SK-N-DZ (cell line): ENCODE measurements around the gene CALR3.
"Not testable (repeated sequence)": the region's sequence is repeated elsewhere in the genome, so short reads cannot be mapped to it uniquely, and the experiment has no call there.

Source experiments
- DNase-seq: peaks from one replicate; pipeline ENCODE4 v3.0.0-alpha.2; 2015; ENCODE audit warnings: low spot score

Gene CALR3

DNA sequence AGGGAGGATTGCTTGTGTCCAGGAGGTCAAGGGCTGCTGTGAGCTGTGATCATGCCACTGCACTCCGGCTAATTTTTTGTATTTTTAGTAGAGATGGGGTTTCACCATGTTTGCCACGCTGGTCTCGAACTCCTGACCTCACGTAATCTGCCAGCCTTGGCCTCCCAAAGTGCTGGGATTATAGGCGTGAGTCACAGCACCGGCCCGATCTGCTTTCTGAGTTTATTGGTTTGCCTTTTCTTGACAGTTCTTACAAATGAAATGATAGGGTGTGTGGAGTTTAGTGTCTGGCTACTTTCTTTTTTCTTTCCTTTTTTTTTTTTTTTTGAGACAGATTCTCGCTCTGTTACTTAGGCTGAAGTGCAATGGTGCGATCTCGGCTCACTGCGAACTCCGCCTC, 1.1 kb upstream of the CALR3 start:
- DNase-seq, result no peak

DNA sequence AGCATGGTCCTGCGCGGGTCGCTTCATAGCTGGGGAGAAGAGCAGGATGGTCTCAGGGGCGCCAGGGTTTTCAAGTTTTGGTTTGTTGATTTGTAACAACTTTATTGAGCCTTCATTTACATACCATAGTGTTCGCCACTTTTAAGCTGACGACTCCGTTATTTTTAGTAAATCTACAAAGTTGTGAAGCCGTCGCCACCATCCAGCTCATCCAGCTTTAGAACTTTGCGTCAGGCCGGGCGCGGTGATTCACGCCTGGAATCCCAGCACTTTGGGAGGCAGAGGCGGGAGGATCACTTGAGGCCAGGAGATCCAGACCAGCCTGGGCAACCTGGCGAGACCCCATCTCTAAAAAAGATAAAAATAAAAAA, 631 bp upstream of the CALR3 start:
- no peak for DNase-seq

DNA sequence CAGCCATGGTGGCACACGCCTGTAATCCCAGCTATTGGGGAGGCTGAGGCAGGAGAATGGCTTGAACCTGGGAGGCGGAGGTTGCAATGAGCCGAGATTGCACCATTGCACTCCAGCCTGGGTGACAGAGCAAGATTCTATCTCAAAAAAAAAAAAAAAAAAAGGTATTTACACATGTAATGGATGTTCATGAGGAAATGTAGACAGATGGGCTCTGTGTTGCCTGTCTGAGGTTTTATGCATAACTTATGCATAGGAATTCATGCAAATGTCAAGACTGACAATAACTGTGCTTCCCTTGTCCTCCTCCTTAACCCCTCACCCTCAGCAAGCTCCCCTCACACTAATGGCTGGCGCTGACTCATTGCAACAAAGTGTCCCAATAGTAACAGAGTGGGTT, 9.5 kb downstream of the CALR3 start:
- not testable (repeated sequence) for DNase-seq

DNA sequence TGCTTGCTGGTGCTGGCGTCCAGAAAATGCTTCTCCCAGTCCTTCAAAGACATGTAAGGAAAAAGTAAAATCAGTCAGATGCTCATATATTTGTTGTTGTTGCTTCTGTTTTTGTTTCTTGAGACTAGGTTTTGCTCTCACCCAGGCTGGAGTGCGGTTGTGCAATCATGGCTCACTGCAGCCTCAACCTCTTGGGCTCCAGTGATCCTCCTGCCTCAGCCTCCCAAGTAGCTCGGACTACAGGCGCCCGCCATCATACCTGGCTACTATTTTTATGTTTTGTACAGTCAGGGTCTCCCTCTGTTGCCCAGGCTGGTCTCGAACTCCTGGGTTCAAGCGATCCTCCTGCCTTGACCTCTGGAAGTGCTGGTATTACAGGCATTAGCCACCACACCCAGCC, 13.2 kb downstream of the CALR3 start:
- DNase-seq, result no peak

DNA sequence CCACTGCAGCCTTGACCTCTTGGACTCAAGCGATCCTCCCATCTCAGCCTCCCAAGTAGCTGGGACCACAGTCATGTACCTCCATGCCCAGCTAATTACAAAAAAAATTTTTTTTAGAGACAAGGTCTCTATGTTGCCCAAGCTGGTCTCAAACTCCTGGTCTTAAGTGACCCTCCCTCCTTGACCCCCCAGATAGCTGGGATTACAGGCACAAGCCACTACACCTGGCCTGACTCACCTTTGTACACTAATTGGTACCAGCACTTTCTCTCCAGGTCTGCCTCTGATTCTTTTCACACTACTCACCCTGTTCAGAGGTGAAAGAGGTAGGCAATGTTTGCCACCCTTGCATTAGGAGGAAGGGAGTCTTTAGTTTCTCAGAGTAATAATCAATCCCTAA, 18.7 kb downstream of the CALR3 start:
- no peak for DNase-seq

DNA sequence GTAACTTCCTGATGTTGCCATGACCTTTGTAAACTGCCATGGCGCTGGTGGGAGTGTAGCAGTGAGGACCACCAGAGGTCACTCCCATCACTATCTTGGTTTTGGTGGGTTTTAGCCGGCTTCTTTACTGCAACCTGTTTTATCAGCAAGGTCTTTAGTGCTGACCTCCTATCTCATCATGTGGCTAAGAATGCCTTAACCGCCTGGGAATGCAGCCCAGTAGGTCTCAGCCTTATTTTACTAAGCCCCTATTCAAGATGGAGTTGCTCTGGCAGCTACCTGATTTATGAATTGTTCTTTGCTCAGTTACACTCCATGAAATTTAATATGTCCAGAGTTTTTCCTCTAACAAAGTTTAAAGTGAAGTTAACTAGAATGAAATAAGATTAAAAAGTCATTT, 19.6 kb downstream of the CALR3 start:
- DNase-seq, result peak; percentile 26

DNA sequence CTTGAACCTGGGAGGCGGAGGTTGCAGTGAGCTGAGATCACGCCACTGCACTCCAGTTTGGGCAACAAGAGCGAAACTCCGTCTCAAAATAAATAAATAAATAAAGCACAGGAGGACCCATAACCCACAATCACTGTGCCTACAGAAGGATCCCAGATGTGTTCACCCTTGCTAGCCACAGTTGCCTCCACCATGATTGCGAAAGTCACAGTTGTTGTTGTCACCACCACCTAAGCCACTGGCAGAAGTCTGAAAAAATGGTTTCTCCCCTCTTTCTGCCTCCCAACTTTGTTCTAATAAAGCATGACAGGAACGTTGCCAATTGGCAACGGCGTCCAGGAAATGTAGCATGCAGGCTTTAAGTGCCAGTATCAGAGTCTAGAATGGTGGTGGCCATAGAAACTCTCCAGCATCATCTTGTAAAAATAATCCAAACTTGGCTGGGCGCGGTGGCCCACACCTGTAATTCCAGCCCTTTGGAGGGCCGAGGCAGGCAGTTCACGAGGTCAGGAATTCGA, 22.0 kb downstream of the CALR3 start:
- no peak for DNase-seq

DNA sequence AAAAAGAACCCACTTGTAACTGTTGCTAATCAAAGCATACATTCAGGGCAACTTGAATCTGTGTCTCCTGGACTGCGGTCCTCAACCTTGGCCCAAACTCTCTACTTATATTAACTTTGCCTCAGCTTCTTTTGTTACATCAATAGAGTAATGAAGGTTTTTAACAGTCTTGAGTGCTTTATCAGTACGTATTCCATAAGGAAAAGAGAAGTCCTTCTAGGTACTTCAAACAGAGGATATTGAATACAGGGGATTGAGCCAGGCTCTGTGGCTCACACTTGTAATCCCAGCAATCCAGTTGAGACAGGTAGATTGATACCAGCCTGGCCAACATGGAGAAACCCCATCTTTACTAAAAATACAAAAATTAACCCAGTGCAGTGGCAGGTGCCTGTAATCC, 23.0 kb downstream of the CALR3 start:
- no peak for DNase-seq

DNA sequence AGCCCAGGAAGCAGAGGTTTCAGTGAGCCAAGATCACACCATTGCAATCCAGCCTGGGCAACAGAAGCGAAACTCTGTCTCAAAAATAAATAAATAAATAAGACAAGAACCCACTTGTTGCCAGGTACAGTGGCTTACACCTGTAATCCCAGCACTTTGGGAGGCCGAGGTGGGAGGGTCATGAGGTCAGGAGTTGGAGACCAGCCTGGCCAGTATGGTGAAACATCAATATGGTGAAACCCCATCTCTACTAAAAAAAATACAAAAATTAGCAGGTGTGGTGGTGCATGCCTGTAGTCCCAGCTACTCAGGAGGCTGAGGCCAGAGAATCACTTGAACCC, 23.4 kb downstream of the CALR3 start:
- not testable (repeated sequence) for DNase-seq

DNA sequence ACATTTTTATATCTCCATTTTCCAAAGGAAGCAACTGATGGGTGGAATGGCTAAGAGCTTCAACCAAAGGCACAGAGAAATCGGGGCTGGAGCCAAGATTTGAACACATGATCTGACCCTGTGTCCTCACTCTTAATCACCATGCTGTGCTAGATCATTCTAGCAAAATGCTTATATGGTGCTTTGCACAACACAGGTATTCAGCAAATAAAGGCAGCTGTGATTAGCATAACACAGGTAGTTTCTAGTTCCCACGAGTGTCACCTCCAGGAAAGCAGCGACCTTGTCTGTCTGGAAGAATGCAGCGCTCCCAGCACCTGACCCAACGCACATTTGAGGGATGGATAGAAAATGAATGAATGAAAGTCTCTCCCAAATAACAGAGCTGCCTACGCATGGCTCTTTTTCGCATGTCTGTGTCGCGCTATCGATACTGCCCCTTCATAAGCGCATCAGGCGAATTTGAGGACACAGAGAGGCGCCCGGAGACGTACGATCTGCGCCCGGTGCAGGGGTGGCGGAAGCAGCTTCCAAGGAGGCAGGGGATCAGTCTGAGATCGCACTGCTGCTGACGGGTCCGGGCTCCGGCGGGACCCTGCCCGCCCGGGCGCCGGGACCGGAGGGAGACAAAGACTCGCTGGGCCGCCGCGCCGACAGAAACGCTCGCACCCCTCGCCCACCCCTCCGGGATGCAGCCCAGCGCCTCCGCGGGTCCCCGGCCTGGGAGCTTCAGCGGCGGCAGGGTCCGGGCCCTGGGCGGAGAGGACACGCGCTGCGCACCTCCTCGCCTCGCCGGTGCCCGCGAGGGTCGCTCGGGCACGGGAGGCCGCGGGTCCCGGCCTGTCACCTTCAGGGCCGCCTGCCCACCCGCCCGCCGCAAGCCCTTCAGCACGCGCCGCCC, 24.8 kb downstream of the CALR3 start:
- DNase-seq, result no peak

DNA sequence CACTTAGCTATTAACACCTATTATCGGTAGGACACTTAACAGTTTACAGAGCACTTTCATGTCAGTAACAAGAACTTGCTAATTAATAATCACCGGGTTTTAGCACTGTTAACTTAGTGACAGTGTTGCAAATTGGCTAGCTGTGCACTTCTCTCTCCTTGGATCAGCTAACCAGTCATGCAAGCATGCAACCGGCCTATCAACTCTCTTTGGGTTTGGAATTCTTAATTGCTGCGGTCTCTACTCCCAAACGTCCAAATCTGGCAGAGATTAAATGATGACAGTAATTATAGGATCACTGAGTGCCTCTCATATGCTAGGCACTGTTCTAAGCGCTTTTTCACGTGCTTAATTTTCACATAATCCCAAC, 25.4 kb downstream of the CALR3 start:
- DNase-seq, result no peak

DNA sequence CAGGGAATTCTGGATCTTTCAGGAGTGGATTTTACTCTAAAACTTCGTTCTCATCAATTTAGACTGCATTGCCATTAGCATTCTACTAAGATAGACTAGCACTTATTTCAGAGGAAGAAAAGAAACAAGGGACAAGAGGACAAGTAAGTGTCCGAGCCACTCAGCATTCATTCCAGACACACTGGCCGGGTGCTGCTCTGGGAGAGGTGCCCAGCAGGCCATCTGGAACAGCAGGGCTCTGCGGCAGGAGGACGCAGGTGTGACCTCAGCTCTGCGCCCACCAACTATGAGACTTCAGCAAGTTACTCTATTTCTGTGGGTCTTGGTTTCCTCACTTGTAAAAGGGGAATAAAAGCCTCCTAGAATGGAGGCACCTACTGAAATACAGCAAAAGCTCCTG, 28.4 kb downstream of the CALR3 start:
- no peak for DNase-seq

DNA sequence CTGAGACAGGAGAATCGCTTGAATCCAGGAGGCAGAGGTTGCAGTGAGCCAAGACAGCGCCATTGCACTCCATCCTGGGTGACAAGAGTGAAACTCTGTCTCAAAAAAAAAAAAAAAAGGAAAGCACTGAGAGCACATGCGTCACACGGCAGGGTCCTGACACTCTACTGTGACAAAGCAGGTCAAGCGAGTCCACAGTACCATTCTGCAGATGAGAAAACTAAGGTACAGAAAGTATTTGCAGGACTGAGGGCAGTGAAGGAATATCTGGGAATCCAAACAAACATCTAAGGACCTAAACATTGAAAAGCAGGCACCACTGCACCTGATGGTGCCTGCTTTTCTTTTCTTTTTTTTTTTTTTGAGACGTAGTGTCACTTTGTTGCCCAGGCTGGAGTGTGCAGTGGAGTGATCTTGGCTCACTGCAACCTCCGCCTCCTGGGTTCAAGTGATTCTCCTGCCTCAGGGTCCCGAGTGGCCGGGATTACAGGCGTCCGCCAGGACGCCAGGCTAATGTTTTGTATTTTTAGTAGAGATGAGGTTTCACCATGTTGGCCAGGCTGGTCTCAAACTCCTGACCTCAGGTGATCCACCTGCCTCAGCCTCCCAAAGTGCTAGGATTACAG, 29.1 kb downstream of the CALR3 start:
- DNase-seq, result not testable (repeated sequence)

DNA sequence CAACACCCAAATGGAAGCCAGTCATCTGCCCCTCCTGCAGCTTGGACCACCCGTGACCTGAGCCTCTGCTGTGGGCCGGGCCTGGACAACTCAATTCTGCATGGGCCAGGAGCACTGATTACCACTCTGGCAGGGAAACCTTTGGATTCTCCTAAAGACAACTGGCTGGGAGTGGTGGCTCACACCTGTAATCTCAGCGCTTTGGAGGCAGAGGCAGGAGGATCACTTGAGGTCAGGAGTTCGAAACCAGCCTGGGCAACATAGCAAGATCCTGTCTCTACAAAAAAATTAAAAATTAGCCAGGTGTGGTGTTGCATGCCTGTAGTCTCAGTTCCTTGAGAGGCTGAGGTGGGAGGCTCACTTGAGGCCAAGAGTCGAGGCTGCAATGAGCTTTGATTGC, 30.7 kb downstream of the CALR3 start:
- no peak for DNase-seq

DNA sequence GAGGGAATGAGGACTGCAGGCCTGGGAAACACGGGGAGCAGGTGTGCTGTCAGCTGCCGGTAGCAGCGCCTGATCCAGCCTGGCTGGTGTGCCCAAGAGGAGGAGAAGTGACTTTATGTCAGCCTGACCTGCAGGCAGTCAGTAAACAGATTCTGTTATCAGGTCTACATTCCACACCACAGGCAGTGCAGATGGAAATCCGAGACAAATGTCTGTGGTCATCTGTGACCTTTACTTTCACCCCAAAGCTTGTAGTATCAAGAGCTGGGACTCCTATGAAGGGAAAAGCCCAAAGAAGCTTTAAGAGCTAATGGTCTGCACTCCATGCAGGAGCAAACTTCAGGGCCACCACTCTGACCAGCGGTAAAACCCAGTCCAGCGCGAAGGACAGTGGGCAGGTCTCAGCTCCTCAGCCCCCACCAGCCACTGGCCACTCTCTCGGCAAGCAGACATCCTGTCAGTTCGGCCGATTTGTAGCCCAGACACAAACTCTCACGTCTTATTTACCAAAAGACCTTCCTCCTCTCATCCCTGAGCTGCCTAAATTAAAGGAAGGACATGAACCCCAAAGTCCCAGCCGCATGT, 31.9 kb downstream of the CALR3 start:
- no peak for DNase-seq

DNA sequence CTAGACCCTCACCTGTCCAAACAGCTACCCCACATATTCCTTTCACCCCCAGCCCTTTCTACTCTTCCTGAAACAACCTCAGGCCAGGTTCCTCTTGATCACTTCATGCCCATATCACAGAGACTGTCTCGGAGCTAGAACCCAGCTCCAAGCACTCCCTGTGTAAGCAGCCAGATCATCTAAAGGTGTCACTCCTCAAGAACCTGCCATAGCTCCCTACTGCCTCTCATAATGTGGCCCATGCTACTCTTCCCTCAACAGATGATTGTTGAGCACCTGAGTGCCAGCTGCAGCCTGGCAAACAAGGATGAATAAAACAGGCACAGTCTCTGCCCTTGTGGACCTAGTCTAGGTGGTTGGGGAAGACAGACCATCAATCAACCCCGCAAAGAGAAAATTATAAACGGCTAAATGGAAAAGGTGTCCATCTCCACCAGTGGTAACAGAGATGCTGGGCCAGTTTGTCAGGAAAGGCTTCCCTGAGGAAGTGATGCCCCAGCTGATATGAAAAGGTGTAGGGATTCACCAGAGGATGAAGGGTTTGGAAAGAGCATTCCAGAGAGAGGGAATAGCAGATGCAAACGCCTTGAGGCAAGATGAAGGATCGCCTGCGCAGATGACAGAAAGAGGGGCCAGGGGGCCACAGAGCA, 32.5 kb downstream of the CALR3 start:
- DNase-seq, result no peak

DNA sequence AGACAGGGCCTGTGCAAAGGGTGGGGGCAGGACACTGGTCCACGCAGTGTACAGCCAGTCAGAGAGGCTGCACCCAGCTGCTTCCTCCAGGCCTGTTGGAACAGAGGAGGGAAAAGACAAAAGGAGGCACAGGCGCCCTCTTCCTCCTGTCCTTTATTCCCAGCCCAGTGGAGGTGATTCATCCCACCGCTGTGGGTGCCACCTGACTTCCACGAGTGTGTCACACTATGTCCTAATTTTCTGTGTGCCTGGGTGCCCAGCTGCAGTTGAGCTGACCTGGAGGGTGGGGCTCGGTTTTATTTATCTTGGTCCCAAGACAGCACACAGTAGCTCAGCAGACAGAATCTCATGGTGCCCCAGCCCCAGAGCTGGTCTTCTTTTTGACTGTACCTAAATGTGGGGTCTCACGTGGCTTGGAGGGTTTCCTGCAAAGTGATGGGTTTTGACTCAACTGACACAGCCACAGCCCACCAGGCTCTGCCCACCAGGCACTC, 33.2 kb downstream of the CALR3 start:
- no peak for DNase-seq

DNA sequence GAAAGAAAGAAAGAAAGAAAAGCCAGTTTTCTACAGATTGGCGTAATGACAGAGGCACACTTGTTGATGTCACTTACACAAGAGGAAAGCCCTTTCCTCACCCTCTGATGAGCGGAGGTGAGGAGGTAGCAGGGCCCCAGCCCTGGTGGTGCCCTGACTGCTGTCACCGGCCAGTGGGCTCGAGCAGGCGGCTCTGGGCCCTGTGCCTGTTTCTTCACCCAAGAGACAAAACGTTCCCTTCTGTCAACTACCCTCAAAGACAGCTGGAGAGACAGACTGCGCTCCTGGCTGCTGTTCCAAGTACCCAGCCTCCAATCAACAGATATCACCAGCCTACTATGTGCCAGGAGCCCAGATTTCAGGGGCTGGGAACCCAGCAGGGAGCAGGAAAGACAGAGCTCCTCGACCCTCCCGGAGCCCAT, 34.3 kb downstream of the CALR3 start:
- DNase-seq, result no peak

DNA sequence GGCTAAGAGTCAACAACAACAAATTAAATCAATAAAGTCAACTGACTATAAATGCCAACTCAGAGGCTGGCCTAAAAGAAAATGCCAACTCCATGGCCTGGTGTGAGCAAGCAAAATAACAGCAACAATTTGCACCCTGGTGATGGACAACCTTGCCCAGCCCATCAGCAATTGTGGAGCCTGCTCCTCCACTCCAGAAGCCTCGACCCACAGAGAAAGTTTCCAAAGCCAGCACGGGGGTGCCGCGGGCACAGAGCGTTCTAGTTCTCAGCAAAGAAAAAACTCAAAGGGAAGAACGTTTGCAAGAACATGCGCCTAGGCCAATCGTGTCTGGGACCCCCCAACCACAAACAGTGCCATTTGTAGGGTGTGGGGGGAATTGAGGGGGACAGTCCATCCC, 35.5 kb downstream of the CALR3 start:
- no peak for DNase-seq

DNA sequence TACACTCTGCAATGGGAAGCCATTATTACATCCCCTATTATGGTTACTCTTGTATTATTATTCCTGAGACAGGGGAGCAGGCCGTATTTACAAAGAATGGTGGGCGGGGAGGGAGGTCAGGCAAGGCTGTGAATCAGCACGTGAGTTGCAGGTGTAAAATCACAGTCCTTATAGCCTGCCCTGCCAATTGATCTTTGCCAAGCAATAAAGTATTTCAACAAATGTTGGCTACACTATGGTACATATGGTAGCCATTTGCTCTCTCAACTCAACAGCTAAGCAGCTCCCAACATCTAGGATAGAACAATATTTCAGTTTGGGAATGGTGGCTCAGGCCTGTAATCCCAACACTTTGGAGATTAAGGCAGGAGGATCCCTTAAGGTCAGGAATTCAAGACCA, 36.3 kb downstream of the CALR3 start:
- no peak for DNase-seq

DNA sequence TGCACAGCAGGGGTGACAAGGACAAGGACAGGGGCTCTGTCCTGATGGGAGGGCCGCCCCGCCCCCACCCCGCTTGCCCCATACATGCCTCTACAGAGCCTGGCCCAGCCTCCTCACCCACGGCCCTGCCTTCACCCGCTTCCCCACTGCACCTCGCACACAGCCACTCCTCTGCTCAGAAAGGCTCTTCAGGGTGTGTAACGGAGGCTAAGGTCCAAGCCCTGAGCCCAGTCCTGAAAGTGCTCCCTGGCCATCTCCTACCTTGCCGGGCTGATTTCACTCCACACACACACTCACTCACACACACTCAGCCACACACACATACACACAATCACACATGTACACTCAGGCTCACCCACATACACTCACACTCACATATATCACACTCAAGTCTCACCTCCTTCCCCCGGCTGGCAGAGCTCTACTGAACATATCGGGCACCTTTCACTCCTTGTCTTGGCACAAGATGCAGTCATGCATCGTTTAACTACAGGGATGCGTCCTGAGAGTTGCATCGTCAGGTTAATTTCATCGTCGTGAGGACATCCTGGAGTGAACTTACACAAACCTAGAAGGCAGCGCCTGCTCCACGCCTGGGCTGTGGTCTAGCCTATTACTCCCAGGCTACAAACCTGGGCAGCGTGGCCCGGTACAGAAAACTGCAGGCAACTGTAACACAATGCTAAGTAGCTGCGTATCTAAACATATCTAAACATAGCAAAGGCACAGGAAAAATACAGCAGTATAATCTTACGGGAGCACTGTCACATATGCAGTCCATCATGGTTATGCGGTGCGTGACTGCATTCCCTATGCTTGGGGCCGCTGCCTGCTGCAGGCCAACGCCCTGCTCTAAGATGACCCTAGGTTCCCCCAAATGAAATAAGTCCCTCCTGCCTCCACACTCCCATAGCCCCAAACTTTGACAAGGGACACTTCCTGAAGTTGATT, 37.3 kb downstream of the CALR3 start:
- DNase-seq, result no peak
